ENCODE measurements around the gene CHST11.

DNA sequence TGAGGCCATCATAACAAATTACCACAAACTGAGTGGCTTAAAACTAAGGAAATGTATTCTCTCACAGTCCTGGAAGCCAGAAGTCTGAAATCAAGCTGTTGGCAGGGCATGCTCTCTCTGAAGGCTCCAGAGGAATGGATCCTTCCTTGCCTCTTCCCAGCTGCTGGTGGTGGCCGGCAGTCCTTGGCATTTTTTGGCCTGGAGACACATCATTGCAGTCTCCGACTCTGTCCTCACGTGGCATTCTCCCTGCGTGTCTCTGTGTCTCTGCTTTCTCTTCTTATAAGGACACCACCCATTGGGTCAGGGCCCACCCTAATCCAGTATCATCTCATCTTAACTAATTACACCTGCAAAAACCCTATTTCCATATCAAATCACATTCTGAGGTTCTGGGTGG, 295.3 kb downstream of the CHST11 start:
- TF ChIP-seq REST (IDR thresholded peaks at IDR 0.05) = no peak
- TF ChIP-seq CTCF (IDR thresholded peaks at IDR 0.05; ENCODE audit: low read depth, low read length, missing input control) = no peak
- TF ChIP-seq RXRA (IDR thresholded peaks at IDR 0.05) = no peak
- no peak for TF ChIP-seq JUND (IDR thresholded peaks at IDR 0.05)
- no peak for TF ChIP-seq TAF1 (conservative IDR thresholded peaks at IDR 0.05)
- no peak for TF ChIP-seq GABPA (IDR thresholded peaks at IDR 0.05 in 1 of 2, conservative IDR thresholded peaks at IDR 0.05 in 1 of 2)
- TF ChIP-seq RAD21 (IDR thresholded peaks at IDR 0.05) = no peak
- TF ChIP-seq HNF4G (IDR thresholded peaks at IDR 0.05) = no peak
- no peak for TF ChIP-seq YY1 (IDR thresholded peaks at IDR 0.05)
- no peak for TF ChIP-seq MAX (IDR thresholded peaks at IDR 0.05)
- no peak for TF ChIP-seq HNF4A (conservative IDR thresholded peaks at IDR 0.05)
- TF ChIP-seq, protein P1, sequence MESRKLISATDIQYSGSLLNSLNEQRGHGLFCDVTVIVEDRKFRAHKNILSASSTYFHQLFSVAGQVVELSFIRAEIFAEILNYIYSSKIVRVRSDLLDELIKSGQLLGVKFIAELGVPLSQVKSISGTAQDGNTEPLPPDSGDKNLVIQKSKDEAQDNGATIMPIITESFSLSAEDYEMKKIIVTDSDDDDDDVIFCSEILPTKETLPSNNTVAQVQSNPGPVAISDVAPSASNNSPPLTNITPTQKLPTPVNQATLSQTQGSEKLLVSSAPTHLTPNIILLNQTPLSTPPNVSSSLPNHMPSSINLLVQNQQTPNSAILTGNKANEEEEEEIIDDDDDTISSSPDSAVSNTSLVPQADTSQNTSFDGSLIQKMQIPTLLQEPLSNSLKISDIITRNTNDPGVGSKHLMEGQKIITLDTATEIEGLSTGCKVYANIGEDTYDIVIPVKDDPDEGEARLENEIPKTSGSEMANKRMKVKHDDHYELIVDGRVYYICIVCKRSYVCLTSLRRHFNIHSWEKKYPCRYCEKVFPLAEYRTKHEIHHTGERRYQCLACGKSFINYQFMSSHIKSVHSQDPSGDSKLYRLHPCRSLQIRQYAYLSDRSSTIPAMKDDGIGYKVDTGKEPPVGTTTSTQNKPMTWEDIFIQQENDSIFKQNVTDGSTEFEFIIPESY (IDR thresholded peaks at IDR 0.05) = no peak
- no peak for TF ChIP-seq SP1 (IDR thresholded peaks at IDR 0.05)

All from liver (tissue), 3 donors.